HepG2 (cell line): ENCODE measurements around the gene SMIM36. TPM values are rescaled to one million over a fixed set of nuclear protein-coding genes. Genes with fewer than 3 reads are reported as not detected.

Experiments used
- ESRRA ChIP-seq: sonication (generic); formaldehyde crosslinking; IDR thresholded peaks from 2 replicates; pipeline ENCODE4 v1.5.1; 2020; ENCODE audit warnings: mild to moderate bottlenecking, low read depth, missing genetic modification reagents
- KLF11 ChIP-seq: IDR thresholded peaks from 2 replicates; pipeline ENCODE4 v1.6.1; 2016; ENCODE audit warnings: missing compliant biosample characterization
- MLLT10 ChIP-seq: sonication (generic); formaldehyde crosslinking; IDR thresholded peaks from 2 replicates; pipeline ENCODE4 v1.4.0; 2020; ENCODE audit warnings: missing genetic modification reagents
- NFAT5 ChIP-seq: sonication (generic); formaldehyde crosslinking; IDR thresholded peaks from 2 replicates; pipeline ENCODE4 v1.4.0; 2020; ENCODE audit warnings: missing genetic modification reagents
- NFE2 ChIP-seq: sonication (generic); formaldehyde crosslinking; IDR thresholded peaks from 2 replicates; pipeline ENCODE4 v1.4.0; 2020; ENCODE audit warnings: missing genetic modification reagents
- NFYC ChIP-seq: IDR thresholded peaks from 2 replicates; pipeline ENCODE4 v1.6.1; 2016; ENCODE audit warnings: missing genetic modification reagents, missing compliant biosample characterization
- NR1H2 ChIP-seq: sonication (generic); formaldehyde crosslinking; IDR thresholded peaks from 2 replicates; pipeline ENCODE4 v1.8.1; 2022; ENCODE audit warnings: low read depth, missing genetic modification reagents, borderline replicate concordance
- PHF5A ChIP-seq: IDR thresholded peaks from one replicate; pipeline ENCODE4 v1.6.1; 2018; ENCODE audit warnings: low read depth, missing genetic modification reagents; ENCODE audit not compliant: unreplicated experiment
- PHF8 ChIP-seq: sonication (generic); formaldehyde crosslinking; IDR thresholded peaks from 2 replicates; pipeline ENCODE4 v1.5.0; 2020; ENCODE audit warnings: missing genetic modification reagents
- SCMH1 ChIP-seq: sonication (generic); formaldehyde crosslinking; IDR thresholded peaks from 2 replicates; pipeline ENCODE4 v1.9.0; 2021; ENCODE audit warnings: missing genetic modification reagents, mild to moderate bottlenecking, borderline replicate concordance
- SMARCE1 ChIP-seq: fragments of 450-650 bp; IDR thresholded peaks from 2 replicates; pipeline ENCODE4 v1.6.1; 2017; ENCODE audit warnings: borderline replicate concordance
- ZNF275 ChIP-seq: sonication (generic); formaldehyde crosslinking; IDR thresholded peaks from 2 replicates; pipeline ENCODE4 v1.8.0; 2022; ENCODE audit warnings: missing genetic modification reagents, mild to moderate bottlenecking, inconsistent platforms, borderline replicate concordance
- ZSCAN12 ChIP-seq: sonication (generic); formaldehyde crosslinking; IDR thresholded peaks from 2 replicates; pipeline ENCODE4 v1.9.0; 2021; ENCODE audit warnings: mild to moderate bottlenecking, missing genetic modification reagents
- polyA plus RNA-seq, 8 experiments: library from polyadenylated mRNA; depleted of rRNA in 3 of 8; stranded (reverse) in 7 of 8; unstranded in 1 of 8; fragments of >200 nt; fragmentation: Illumina TruSeq in 4 of 8; extraction: Trizol in 4 of 8; gene quantifications; 2 replicates each; pipeline versions ENCODE4 v1.2.1 to v1.2.3, GENCODE V29; 2011 to 2016; ENCODE audit warnings: low read depth in 4 of 8, missing spikeins in 1 of 8, mixed read lengths in 1 of 8; ENCODE audit not compliant: insufficient read depth in 1 of 8
- total RNA-seq, 5 experiments: library from RNA; depleted of rRNA; stranded (reverse); fragments of >200 nt; fragmentation: Illumina TruSeq; extraction: Trizol; gene quantifications; 2 replicates each; pipeline ENCODE4 v1.2.3, GENCODE V29; 2016; ENCODE audit warnings: low read depth in 1 of 5
- TF ChIP-seq, protein P1 (sequence below): sonication (generic); formaldehyde crosslinking; IDR thresholded peaks from 2 replicates; pipeline ENCODE4 v1.5.1; 2020; ENCODE audit warnings: mild to moderate bottlenecking, missing genetic modification reagents, borderline replicate concordance

Gene SMIM36
- total and polyA plus RNA-seq, 2 of the 13 experiments (the other 11 are each of a cell fraction or from before 2014, with no cell fraction given), result not detected

DNA sequence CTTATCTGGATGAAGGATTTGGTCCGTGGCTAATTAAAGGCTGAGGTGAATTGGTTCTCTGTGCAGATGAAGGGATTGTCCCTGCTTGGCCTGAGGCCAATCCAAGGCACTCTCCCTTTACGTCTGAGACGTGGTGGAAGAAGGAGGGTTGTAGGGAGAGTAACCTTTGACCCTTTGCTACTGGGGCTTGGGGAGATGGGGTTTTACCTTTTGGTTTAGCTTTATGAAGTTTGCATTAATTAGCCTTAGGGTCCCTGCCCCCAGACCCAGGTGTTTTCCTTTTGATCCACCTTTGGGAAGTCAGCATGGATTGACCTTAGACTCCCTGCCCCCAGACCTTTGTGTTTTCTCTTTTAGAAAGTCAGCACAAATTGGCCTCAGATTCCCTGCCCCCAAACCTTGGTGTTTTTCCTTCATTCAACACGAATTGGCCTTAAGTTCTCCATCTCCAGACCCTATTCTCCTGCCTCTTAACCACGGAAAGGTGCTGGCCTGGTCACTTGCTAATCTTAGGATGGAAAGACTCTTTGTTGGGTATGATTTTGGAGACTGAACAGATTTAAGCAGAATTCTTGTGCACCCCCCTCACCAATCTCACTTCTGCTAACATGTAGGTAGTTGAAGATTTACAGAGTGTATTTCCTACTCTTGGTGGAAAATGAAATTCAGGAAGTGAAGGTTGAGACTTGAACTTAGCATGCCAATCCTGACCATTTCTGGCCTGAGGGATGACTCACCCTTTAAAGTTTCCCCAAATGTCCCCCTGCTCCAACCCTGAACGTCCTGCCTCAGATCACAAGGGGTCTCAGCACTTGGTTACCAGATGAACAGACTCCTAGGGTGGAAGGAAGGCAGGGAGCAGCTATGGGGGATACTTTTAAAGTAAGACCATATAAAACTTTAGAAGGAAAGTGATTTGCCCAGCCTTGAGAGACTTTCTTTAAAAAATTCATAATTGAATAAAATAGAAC, 66.5 kb downstream of the SMIM36 start (continued):
- TF ChIP-seq NFAT5 (no peak), KLF11 (CRISPR knock-in tag) (peak; percentile 25; the same call in 1 of the 2 replicates), PHF8 (CRISPR knock-in tag) (0 out of 2 replicates have a peak, but pooled peaks have one; percentile 18), ZNF275 (CRISPR knock-in tag) (no peak), SMARCE1 (no peak), ZSCAN12 (no peak), NFE2 (CRISPR knock-in tag) (no peak), NR1H2 (no peak), PHF5A (CRISPR knock-in tag) (peak; percentile 64), ESRRA (peak; percentile 35; the same call in 1 of the 2 replicates), NFYC (CRISPR knock-in tag) (no peak; the same call in 1 of the 2 replicates), SCMH1 (CRISPR knock-in tag) (no peak), MLLT10 (no peak)
- TF ChIP-seq, protein P1, sequence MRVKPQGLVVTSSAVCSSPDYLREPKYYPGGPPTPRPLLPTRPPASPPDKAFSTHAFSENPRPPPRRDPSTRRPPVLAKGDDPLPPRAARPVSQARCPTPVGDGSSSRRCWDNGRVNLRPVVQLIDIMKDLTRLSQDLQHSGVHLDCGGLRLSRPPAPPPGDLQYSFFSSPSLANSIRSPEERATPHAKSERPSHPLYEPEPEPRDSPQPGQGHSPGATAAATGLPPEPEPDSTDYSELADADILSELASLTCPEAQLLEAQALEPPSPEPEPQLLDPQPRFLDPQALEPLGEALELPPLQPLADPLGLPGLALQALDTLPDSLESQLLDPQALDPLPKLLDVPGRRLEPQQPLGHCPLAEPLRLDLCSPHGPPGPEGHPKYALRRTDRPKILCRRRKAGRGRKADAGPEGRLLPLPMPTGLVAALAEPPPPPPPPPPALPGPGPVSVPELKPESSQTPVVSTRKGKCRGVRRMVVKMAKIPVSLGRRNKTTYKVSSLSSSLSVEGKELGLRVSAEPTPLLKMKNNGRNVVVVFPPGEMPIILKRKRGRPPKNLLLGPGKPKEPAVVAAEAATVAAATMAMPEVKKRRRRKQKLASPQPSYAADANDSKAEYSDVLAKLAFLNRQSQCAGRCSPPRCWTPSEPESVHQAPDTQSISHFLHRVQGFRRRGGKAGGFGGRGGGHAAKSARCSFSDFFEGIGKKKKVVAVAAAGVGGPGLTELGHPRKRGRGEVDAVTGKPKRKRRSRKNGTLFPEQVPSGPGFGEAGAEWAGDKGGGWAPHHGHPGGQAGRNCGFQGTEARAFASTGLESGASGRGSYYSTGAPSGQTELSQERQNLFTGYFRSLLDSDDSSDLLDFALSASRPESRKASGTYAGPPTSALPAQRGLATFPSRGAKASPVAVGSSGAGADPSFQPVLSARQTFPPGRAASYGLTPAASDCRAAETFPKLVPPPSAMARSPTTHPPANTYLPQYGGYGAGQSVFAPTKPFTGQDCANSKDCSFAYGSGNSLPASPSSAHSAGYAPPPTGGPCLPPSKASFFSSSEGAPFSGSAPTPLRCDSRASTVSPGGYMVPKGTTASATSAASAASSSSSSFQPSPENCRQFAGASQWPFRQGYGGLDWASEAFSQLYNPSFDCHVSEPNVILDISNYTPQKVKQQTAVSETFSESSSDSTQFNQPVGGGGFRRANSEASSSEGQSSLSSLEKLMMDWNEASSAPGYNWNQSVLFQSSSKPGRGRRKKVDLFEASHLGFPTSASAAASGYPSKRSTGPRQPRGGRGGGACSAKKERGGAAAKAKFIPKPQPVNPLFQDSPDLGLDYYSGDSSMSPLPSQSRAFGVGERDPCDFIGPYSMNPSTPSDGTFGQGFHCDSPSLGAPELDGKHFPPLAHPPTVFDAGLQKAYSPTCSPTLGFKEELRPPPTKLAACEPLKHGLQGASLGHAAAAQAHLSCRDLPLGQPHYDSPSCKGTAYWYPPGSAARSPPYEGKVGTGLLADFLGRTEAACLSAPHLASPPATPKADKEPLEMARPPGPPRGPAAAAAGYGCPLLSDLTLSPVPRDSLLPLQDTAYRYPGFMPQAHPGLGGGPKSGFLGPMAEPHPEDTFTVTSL, result peak; percentile 78; the same call in 1 of the 2 replicates
